Measurements from ENCODE around the gene PTPRG. TPM values are rescaled to one million over a fixed set of nuclear protein-coding genes. Genes with fewer than 3 reads are reported as not detected.

PTPRG gene
- total and polyA plus RNA-seq, 2 donors (not counting 3 experiments of a cell fraction or from before 2014, with no cell fraction given), result 8.9 to 39.1 TPM

DNA sequence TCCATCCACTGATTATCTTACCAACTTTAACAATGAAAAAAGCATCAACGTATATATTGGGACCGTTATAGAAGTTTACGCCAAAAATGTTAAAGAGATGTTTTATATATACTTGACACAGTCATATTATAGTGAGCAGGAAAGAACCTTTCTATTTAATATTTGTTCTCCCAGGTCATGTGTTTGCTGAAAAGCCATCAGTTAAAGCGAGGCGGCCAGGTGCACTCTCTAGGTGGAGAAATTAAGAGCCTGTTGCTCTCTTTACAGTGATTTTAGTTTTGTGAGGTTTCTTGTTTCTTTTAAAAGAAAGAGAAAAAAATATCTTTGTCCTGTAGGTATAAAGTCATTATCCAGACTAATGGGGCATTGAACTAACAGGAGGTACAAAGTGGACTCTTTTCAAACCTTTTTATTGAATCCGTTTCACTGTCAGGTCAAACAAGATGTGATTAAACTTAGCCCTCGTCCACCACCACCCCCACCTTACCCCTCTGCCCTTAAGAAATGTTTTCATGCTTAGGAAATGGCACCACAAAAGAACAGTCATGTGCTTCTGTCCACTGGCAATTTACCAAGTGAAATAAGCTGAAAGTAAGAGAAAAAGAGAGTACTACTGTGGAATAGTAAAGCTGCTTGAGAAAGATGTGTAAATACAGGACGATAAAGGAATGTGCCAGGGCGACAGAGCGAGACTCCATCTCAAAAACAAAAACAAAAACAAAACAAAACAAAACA is 279.9 kb downstream of the PTPRG start:
- Histone ChIP-seq H3K36me3 (ENCODE audit: control insufficient read depth in 2 of 2, extremely low read depth in 1 of 2, insufficient read depth in 2 of 2, low read length in 2 of 2) (no peaks in the 10 kb centered on the region), H3K4me3 (replicated peaks in 1 of 3; ENCODE audit: insufficient read depth in 1 of 3, low read depth in 1 of 3, low read length in 3 of 3) (peak overlapping the region in 1 of 3 experiments; percentile 4), H2AFZ (ENCODE audit: low read depth, low read length) (peak overlapping the region; percentile 50), H3K9me1 (replicated peaks; ENCODE audit: control insufficient read depth, extremely low read depth, insufficient read depth, low read length) (no peaks in the 10 kb centered on the region), H3K27me3 (ENCODE audit: control insufficient read depth in 2 of 2, insufficient read depth in 2 of 2, low read length in 2 of 2) (no peaks in the 10 kb centered on the region), H3K4me2 (ENCODE audit: insufficient read depth, low read length) (peak overlapping the region; percentile 46), H3K4me1 (ENCODE audit: control insufficient read depth, extremely low read depth, insufficient read depth, low read length) (peaks cover 7% of the 10 kb centered on the region), H4K20me1 (replicated peaks; ENCODE audit: control insufficient read depth, extremely low read depth, insufficient read depth, low read length) (no peaks in the 10 kb centered on the region), H3K79me2 (ENCODE audit: control insufficient read depth, insufficient read depth, low read length) (no peaks in the 10 kb centered on the region), H3K9ac (replicated peaks; ENCODE audit: extremely low read depth, insufficient read depth, low read length) (peak overlapping the region; percentile 3), H3K9me3 (replicated peaks; ENCODE audit: control insufficient read depth, insufficient read depth, low read length) (no peaks in the 10 kb centered on the region), H3K27ac (ENCODE audit: insufficient read depth, low read depth, low read length) (peak overlapping the region; percentile 8)
- BruUV-seq (replicated peaks), result no TSS peak
- ChIA-PET CTCF (interaction anchor here (0.6 to 1.6 kb wide), 9 partner anchors 9 to 360 kb away, joined by 3 to 6 read pairs (median 3); no protein-coding TSS in a partner anchor), POLR2A (interaction anchor here (0.8 kb wide), 1 partner anchor 270 kb away, joined by 3 read pairs; no protein-coding TSS in a partner anchor)
- FAIRE-seq, result peak; percentile 82
- dilution Hi-C loops (cut with MboI; ENCODE audit: extremely low pct_ligation_motif_present, low sequenced_read_pairs), result no loop called here
- intact Hi-C loops (cut with micrococcal nuclease), result loop anchor here (1.0 kb wide), 1 partner anchor 11 kb away; no protein-coding TSS in a partner anchor
- TF ChIP-seq POLR2A (IDR thresholded peaks at IDR 0.05; ENCODE audit: low read depth, low read length) (no peak), POLR2AphosphoS5 (IDR thresholded peaks at IDR 0.05; ENCODE audit: insufficient read depth, low read depth, low read length) (no peak), GATA2 (IDR thresholded peaks at IDR 0.05; ENCODE audit: insufficient read depth, insufficient read length, low read depth, low read length) (no peak), MYC (IDR thresholded peaks at IDR 0.05; ENCODE audit: low read depth, low read length) (no peak), JUN (IDR thresholded peaks at IDR 0.05; ENCODE audit: borderline replicate concordance, insufficient read depth, insufficient read length, low read depth) (no peak), FOS (IDR thresholded peaks at IDR 0.05; ENCODE audit: borderline replicate concordance, insufficient read depth, low read length) (no peak), EZH2 (IDR thresholded peaks at IDR 0.05; ENCODE audit: borderline replicate concordance, low read depth, low read length, severe bottlenecking) (no peak)
- TF ChIP-seq, protein P1, sequence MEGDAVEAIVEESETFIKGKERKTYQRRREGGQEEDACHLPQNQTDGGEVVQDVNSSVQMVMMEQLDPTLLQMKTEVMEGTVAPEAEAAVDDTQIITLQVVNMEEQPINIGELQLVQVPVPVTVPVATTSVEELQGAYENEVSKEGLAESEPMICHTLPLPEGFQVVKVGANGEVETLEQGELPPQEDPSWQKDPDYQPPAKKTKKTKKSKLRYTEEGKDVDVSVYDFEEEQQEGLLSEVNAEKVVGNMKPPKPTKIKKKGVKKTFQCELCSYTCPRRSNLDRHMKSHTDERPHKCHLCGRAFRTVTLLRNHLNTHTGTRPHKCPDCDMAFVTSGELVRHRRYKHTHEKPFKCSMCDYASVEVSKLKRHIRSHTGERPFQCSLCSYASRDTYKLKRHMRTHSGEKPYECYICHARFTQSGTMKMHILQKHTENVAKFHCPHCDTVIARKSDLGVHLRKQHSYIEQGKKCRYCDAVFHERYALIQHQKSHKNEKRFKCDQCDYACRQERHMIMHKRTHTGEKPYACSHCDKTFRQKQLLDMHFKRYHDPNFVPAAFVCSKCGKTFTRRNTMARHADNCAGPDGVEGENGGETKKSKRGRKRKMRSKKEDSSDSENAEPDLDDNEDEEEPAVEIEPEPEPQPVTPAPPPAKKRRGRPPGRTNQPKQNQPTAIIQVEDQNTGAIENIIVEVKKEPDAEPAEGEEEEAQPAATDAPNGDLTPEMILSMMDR (IDR thresholded peaks at IDR 0.05; ENCODE audit: extremely low read depth in 1 of 2, insufficient read depth in 1 of 2, low read depth in 1 of 2, low read length in 2 of 2), result no peak
- TF ChIP-seq, protein P2, sequence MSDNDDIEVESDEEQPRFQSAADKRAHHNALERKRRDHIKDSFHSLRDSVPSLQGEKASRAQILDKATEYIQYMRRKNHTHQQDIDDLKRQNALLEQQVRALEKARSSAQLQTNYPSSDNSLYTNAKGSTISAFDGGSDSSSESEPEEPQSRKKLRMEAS (IDR thresholded peaks at IDR 0.05; ENCODE audit: insufficient read depth, insufficient read length), result no peak
- peak; percentile 87 for DNase-seq (ENCODE audit: low read depth, low spot score)
